GM12875 (cell line): Measurements from ENCODE around the gene TRIO.

ENCODE experiments used
- H3K4me3 ChIP-seq: one replicate; pipeline ENCODE4 v1.5.1; 2011; ENCODE audit warnings: low read depth, low read length, control low read depth
- TF ChIP-seq, protein P1 (sequence below): IDR thresholded peaks from 2 replicates; pipeline ENCODE4 v1.5.1; 2011; ENCODE audit warnings: low read depth, mild to moderate bottlenecking, control low read depth, inconsistent platforms, low read length, moderate library complexity, borderline replicate concordance; ENCODE audit not compliant: insufficient read depth

TRIO gene

GRCh38 chr5:14180437-14180836 lies 37.3 kb downstream of the TRIO start:
- TF ChIP-seq, protein P1, sequence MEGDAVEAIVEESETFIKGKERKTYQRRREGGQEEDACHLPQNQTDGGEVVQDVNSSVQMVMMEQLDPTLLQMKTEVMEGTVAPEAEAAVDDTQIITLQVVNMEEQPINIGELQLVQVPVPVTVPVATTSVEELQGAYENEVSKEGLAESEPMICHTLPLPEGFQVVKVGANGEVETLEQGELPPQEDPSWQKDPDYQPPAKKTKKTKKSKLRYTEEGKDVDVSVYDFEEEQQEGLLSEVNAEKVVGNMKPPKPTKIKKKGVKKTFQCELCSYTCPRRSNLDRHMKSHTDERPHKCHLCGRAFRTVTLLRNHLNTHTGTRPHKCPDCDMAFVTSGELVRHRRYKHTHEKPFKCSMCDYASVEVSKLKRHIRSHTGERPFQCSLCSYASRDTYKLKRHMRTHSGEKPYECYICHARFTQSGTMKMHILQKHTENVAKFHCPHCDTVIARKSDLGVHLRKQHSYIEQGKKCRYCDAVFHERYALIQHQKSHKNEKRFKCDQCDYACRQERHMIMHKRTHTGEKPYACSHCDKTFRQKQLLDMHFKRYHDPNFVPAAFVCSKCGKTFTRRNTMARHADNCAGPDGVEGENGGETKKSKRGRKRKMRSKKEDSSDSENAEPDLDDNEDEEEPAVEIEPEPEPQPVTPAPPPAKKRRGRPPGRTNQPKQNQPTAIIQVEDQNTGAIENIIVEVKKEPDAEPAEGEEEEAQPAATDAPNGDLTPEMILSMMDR, result no peak
- H3K4me3 ChIP-seq, result no peak overlapping the region

DNA sequence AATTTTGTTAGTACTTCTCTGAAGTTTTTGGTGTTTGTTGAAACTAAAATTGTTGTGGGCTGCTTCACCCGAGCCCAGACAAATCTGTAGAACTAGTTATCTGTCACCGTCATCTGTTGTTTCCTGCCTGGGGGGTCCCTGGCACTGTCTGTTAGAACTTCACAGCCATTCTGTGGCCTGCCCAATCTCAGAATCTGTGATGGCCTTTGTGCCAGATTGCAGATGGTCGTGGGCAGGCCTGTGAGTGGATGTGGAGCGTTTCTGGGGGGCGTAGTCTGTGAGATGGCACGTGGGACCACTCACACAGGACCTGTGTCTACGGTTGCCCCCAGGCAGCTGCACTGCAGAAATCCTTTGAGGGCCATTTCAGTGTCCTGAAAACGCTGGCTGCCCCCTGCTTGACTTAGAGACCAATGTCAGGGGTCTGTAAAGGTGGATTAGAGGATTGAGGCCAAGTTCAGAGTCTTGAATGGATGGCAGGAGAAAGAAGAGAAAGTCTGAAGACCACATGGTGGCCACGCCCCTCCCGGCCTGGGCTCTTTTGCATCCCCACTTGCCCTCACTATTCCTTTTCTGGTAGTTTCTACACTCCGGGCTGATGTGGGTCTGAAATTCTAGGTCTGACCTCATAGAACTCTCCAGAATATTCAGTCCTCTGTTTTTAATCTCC lies 38.3 kb downstream of the TRIO start:
- TF ChIP-seq, protein P1, result no peak
- H3K4me3 ChIP-seq, result no peak overlapping the region

DNA sequence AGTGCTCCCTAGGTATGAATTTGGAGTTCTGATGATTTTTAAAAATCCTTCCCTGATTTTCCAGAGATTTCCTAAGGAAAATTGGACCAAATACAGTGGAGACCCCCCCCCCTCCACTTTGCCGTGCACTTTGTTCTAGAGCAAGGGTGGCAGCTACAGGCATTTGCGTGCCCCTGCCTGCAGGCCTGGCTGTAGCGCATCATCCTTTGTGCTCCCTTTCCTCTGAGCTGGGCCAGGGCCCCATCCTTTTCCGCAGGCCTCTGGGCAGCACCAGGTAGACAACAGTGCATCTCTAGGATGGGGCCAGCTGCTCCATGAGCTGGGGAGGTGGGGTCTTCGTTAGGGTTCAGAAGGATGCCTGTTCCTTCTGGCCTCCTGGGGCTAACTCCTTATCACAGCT lies 39.6 kb downstream of the TRIO start:
- TF ChIP-seq, protein P1, result no peak
- no peak overlapping the region for H3K4me3 ChIP-seq

- TF ChIP-seq, protein P1, result no peak
- no peak overlapping the region for H3K4me3 ChIP-seq
These were observed 40.2 kb downstream of the TRIO start for GRCh38 chr5:14183187-14183939.

DNA sequence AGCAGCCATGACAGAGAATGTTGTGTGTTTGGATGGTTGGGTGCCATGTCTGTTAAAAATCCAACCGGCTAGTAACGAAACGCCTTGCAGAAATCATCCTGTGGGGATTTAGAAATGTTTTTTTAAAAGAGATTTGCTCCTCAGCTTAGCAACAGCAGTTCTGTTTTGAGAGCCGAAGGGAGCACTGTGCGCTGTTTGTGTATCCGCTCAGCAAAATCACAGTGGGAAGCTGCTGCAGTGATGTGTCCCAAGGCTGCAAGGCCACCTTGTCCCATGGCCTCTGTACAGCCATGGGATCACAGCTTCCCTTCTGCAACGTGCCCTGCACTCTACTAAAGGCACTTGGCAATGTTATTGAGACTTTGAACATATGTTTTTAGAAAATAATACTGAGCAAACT lies 40.9 kb downstream of the TRIO start:
- no peak overlapping the region for H3K4me3 ChIP-seq
- TF ChIP-seq, protein P1, result no peak

- H3K4me3 ChIP-seq, result no peak overlapping the region
- TF ChIP-seq, protein P1, result no peak
These were observed 41.6 kb downstream of the TRIO start for GRCh38 chr5:14184725-14185124.
